Endothelial cell of hepatic sinusoid (primary cell): ENCODE measurements around the gene TPPP3.

Source experiments
- in situ Hi-C: cut with HindIII; loops from 2 replicates; pipeline ENCODE4 v1.10.0; 2017; ENCODE audit warnings: low sequenced_read_pairs

TPPP3 gene

DNA sequence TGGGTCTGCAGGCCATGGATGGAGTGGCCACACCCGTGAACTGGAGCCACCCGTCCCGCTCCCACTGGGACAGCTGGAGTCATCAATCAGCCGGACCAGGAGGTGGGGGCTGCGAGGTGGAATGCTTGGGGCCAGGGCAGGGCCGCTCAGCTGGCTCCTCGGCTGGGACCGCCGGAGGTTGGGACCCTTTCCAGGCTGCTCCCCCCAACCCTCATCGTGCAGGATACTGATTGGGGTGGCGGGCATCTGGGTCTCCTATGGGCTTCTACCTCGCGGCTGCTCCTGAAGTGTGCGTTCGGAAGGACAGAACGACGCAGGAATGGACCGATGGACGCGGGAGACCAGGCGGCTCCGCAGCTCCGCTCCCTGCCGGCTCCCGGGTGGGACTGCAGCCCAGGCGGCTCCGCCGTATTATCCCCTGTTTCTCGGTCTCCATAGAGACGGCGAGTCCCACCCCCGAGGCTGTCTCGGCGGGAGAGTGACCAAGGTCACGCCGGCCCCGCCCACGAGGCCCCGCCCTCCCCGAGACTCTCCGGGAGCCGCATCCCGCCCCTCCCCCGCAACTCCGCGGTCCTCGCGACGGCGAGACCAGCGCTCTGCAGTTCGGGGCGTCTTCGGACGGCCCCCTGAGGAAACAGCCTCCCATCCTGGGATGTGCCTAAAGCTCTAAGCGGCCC lies at the start of gene TPPP3:
Gene TPPP3, minus strand, starts transcription at position 388 of the 677 bp plus-strand sequence. CDS start 2,387 bp downstream, outside the sequence.
- in situ Hi-C loops, result no loop called here

DNA sequence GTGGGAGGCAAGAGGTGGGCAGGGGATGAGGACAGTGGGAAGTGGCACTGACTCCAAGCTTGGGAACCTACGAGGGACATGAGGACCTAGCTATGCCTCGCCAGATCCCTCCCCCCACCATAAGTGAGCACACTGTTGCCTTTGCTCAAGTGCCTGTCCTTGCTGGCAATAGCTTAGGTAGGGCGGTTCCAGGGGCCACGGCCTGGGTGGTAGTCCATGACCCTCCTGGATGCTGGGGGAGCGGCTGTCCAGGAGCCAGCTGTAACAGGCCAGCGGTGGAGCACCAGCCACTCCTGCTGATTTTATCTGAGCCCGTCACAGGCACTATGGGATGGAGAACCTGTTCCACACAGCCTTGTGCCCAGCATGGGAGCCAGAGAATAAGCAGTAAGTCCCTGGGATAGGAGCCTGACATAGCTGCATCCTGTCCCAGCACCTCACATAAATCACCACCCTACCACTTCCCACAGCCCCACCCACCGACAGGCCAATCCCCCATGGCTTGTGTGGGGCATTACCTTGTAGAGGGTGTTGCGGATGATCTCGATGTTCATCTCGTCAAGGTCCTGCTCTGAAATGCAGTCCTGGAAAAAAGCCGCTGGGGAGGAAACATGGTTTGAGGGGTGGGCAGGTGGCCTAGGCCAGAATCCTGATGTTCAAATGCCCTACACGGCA lies 49.4 kb upstream of the TPPP3 start:
- in situ Hi-C loops, result no loop called here

DNA sequence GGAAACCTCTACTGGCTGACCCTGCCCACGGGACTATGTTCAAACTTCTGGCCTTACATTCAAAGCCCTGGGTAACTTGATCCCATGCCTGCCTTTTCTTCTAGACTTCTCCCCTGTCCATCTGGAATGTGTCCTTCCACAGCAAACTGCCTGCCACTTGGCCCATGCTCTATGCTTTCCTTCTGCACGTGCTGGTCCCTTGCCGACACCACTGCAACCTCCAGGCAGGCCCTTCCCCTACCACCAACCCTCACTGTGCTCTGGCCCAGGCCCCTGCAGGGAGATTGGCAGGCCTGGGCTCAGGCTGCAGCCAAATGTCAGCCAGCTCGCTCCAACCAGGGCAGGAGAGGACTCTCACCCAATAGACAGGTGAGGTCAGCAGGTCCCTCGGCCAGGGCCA lies 48.6 kb upstream of the TPPP3 start:
- in situ Hi-C loops, result no loop called here

GRCh38 chr16:67441271-67441753 lies 48.0 kb upstream of the TPPP3 start:
- in situ Hi-C loops, result no loop called here

GRCh38 chr16:67438824-67439393 lies 45.6 kb upstream of the TPPP3 start:
- in situ Hi-C loops, result no loop called here

DNA sequence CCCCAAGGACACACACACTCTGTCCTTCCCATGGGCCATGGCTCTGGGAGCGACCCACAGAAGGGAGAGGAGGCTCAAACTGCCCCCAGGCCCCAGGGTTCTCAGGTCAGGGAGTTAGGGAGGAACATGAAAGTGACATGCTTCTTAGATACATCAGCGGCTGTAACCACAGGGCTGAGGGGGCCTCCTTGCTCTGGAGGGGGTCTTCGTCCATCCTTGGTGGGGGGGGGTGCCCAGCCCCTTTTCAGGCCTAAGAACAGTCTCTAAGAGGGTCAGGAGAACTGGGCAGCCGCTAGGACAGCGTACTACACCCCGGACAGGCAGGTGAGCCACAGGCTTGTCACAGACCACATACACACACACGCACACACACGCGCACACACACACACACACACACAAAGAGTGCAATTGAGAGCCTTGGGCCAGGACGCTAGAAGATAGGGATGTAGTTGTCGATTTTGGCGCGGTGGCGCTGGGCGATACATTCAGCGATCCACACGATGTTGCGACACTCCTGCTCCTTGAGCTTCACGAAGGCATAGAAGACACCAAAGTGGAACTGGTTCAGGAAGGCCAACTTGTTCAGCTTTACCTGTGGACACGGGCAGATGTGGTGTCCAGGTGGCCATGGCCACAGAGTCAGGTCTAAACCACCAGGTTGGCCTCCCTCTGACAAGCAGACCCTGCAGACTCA lies 44.9 kb upstream of the TPPP3 start:
- in situ Hi-C loops, result no loop called here

GRCh38 chr16:67437513-67437912 lies 44.2 kb upstream of the TPPP3 start:
- in situ Hi-C loops, result no loop called here

- in situ Hi-C loops, result no loop called here
Observed at GRCh38 chr16:67436640-67437193, 43.4 kb upstream of the TPPP3 start.

DNA sequence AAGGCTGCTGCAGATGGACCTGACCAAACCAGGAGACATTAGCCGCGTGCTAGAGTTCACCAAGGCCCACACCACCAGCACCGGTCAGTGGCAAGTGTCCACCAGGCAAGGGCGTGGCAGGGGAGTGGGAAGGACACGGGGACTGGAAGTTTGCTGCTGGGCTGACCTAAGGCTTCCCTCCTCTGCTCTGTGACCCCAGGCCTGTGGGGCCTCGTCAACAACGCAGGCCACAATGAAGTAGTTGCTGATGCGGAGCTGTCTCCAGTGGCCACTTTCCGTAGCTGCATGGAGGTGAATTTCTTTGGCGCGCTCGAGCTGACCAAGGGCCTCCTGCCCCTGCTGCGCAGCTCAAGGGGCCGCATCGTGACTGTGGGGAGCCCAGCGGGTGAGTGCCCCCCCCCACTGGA lies 42.5 kb upstream of the TPPP3 start:
- in situ Hi-C loops, result no loop called here

GRCh38 chr16:67433131-67433719 lies 39.9 kb upstream of the TPPP3 start:
- in situ Hi-C loops, result no loop called here

DNA sequence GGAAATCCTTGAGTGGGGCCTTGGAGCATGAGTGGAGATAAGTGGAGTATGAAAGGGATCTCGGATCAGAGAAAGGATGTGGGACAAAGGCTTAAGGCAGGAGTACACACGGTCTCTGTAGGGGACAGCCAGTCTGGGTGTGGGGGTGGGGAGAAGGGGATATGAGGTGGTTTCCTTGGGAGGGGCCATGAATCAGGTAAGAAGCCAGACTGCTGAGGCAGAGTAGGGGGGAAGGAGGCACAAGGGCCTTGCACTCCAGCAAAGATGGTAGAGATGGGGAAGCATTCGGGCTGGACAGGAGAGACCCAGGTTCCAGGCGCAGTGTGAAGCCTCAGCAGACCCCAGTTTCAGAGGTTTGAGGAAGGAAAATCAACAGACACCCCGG lies 39.2 kb upstream of the TPPP3 start:
- in situ Hi-C loops, result no loop called here

DNA sequence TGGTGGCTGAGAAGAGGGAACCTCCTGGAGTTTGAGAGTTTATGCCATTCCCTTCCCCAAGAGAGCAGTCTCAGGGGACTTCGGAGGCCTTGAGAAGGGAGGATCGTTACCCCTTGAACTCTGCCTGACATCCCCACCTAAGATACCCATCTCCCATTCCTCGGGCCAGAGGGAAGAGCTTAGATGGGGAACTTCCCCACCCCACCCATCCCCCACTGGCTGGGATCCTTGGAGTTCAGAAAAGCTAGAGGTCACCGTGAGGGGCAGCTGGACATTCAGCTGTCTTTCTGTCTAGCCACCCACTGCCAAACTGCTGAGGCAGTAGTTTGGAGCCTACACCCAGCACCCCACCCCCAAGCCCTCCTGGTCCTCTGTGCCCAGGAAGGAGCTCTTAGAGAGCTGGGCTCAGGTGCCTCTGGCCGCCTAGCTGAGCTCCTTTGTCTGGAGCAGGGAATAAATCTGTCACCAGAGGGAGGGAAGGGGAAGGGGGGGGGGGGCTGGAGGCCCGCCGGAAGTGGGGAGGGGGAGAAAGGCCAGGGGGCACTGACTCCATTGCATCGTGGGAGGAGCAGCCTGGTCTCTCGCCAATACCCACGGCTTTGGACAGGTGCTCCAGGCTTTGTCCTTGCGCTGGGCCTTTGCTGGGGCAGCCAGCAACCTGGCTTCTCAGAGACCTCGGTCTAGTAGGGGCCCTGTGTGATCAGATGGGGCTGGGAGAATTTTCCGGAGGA lies 38.6 kb upstream of the TPPP3 start:
- in situ Hi-C loops, result no loop called here

DNA sequence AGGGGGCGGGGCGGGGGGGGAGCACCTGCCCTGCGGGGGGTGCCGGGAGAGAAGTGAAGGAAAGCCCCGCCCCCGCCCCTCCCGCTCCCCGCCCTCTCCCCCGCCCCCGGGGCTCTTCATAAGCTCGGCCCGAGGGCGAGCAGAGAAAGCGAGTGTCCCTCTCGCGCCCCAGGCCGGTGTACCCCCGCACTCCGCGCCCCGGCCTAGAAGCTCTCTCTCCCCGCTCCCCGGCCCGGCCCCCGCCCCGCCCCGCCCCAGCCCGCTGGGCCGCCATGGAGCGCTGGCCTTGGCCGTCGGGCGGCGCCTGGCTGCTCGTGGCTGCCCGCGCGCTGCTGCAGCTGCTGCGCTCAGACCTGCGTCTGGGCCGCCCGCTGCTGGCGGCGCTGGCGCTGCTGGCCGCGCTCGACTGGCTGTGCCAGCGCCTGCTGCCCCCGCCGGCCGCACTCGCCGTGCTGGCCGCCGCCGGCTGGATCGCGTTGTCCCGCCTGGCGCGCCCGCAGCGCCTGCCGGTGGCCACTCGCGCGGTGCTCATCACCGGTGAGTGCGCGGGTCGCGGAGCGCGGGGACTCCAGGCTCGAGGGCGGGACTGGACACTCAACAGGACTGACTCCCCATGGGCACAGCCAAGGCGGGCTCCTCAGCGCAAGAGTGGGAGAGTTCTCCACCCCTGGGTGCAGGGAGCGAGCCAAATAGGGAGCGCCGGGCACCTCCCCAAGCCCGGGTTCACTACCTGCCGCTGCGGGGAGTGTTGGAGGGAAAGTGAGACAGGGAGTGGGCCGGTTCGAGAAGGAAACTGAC lies 37.9 kb upstream of the TPPP3 start, which contains the start of gene HSD11B2:
Gene HSD11B2, plus strand, starts transcription at position 145 of the 798 bp plus-strand sequence. Its CDS starts 128 bp downstream, at position 273.
- in situ Hi-C loops, result no loop called here

DNA sequence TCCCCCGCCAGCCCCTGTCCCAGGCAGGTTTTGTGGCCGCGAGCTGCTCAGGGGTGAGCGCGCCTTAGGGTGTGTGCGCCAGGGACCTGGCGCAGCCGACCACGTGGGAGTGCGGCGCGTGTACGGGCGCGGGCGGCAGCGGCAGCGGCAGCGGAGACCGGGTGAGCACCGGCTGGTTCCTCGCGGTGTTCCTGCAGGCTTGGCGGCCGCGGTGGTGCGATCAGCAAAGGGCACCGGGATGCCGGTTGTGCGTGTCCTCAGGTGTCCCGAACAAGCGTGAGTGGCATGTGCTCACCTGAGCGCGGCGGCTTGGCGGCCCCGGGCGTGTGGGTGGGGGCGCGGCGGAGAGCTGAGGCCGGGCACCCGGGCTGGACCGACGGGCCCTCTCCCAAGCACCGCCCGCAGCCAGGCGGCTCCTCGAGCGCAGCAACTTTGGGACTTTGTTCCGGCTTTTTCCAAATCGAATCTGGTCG lies 37.2 kb upstream of the TPPP3 start:
- in situ Hi-C loops, result no loop called here

DNA sequence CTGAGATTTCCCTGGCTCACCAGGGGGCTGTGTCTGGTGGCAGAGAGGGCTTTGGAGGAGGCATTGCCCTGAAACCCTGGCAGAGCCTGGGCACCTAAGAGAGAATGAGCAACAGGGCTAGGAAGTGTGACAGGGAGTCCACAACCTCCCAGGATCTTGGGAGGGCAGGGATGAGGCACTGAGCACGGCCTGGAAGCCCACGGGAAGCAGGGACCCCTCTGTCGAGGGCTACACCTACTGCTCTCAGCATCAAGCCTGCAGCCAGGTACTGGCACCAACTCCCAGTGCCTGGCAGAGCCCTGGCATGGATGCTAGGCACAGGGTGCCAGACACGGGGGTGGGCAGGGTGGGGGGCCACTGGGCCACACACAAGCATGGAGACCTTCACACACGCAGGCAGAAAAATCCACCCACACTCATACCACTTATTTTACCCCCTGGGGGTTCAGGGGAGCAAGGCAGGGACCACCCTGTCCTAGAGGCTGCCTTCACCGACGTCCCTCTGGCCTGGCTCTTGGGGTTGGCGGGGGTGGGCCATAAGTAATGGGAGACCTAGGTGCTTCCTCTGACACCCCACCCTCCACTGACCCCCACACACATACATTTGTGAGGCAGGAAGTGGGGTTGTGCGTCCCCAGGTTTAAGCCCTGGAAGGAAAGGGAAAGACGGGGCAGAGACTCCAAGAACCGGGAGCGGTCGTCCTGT lies 36.7 kb upstream of the TPPP3 start:
- in situ Hi-C loops, result no loop called here

GRCh38 chr16:67429053-67429798 lies 35.9 kb upstream of the TPPP3 start:
- in situ Hi-C loops, result no loop called here

DNA sequence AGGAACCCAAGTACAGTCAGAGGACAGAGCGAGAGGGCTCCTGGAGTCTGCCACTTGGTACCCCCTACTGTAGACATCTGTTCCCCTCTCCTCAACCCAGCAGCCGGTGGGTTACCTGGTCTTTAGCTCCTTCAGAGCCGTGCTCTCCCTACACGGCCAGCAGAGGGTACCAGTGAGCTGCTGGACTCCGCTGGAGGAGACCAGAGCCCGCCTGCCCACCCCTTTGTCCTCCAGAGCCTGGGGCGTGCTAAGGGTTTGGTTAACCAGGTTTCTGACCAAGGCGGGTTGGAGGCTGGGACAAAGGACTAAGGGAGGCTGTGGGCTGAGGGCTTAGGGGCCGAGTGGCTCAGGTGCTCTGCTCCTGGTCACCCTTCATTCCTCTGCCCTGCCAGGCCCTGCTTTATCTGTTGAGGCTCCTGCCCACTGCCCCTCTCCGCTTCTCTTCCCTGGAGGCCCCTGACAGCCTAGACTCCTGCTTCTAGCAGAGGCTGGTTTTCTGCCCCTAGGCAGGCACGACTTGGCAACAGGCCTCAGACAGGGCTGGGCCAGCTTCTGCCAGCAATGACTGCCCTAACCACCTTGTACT lies 34.9 kb upstream of the TPPP3 start:
- in situ Hi-C loops, result no loop called here
